OCI-LY7 (cell line): ENCODE measurements around the gene CCHCR1.

Experiments used
- EZH2phosphoT487 ChIP-seq: fragments of 200-600 bp; sonication (generic); IDR thresholded peaks from 2 replicates; pipeline ENCODE4 v1.6.1; 2018; ENCODE audit warnings: low read depth, borderline replicate concordance, mild to moderate bottlenecking, mixed run types, antibody characterized with exemption, low read length, moderate library complexity, mixed read lengths
- TF ChIP-seq, protein P1 (sequence below): fragments of 200-600 bp; sonication (generic); conservative IDR thresholded peaks from 2 replicates; pipeline ENCODE4 v1.5.1; 2014; ENCODE audit warnings: mild to moderate bottlenecking, antibody characterized with exemption, low read length, moderate library complexity, mixed read lengths

DNA sequence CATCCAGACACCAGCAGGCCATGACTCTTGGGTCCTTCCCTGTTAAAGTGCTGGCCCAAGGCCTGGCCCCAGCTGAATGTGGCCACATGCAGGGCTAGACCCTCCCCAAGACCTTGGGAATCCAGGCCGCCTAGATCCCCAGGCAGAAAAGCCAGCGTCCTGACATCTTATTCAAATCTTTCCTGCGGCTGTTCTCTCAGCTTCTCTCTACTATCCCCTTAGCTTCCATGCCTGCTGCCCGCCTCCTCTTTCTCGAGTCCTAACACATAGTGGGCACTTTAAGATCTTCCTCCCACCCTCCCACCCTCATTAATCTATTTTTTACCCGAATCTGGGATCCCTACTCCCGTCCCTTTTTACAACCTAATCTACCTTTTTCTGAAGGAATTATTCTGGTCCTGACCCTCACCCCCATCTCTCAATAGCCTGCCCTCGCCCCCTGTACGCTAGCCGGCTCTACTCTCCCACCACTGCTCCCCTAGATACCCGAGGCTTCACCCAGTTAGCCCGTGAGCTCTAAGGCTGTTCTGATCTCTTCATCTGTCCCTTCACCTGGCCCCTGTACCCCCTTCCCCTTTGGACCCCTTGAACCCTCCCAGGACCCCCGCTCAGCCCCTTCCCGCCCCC is at the start of gene CCHCR1:
- TF ChIP-seq, protein P1, sequence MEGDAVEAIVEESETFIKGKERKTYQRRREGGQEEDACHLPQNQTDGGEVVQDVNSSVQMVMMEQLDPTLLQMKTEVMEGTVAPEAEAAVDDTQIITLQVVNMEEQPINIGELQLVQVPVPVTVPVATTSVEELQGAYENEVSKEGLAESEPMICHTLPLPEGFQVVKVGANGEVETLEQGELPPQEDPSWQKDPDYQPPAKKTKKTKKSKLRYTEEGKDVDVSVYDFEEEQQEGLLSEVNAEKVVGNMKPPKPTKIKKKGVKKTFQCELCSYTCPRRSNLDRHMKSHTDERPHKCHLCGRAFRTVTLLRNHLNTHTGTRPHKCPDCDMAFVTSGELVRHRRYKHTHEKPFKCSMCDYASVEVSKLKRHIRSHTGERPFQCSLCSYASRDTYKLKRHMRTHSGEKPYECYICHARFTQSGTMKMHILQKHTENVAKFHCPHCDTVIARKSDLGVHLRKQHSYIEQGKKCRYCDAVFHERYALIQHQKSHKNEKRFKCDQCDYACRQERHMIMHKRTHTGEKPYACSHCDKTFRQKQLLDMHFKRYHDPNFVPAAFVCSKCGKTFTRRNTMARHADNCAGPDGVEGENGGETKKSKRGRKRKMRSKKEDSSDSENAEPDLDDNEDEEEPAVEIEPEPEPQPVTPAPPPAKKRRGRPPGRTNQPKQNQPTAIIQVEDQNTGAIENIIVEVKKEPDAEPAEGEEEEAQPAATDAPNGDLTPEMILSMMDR, result no peak
- TF ChIP-seq EZH2phosphoT487, result no peak
